Measurements from ENCODE around the gene GRIP1. TPM values are rescaled to one million over a fixed set of nuclear protein-coding genes. Genes with fewer than 3 reads are reported as not detected.

The GRIP1 gene
- total RNA-seq, result under 0.01 and 0.65 TPM in 2 replicates

GRCh38 chr12:66678338-66679275, at the start of gene GRIP1:
GRIP1 (minus strand) TSS chr12:66679076; CDS start chr12:66678904, 172 bp downstream.

GRCh38 chr12:66301944-66302826, 376.7 kb downstream of the GRIP1 start, which contains the start of gene HELB:
HELB (plus strand) TSS chr12:66302493; CDS start chr12:66302604, 111 bp downstream.

Measured in smooth muscle cell of bladder (primary cell).